ENCODE results near the gene EGFL8.

GRCh38 chr6:32167761-32168262 is 3.4 kb downstream of the EGFL8 start:
- TF ChIP-seq, protein P1, sequence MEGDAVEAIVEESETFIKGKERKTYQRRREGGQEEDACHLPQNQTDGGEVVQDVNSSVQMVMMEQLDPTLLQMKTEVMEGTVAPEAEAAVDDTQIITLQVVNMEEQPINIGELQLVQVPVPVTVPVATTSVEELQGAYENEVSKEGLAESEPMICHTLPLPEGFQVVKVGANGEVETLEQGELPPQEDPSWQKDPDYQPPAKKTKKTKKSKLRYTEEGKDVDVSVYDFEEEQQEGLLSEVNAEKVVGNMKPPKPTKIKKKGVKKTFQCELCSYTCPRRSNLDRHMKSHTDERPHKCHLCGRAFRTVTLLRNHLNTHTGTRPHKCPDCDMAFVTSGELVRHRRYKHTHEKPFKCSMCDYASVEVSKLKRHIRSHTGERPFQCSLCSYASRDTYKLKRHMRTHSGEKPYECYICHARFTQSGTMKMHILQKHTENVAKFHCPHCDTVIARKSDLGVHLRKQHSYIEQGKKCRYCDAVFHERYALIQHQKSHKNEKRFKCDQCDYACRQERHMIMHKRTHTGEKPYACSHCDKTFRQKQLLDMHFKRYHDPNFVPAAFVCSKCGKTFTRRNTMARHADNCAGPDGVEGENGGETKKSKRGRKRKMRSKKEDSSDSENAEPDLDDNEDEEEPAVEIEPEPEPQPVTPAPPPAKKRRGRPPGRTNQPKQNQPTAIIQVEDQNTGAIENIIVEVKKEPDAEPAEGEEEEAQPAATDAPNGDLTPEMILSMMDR (IDR thresholded peaks at IDR 0.05) = no peak
- TF ChIP-seq POLR2A (IDR thresholded peaks at IDR 0.05) (no peak), EP300 (IDR thresholded peaks at IDR 0.05; ENCODE audit: low read depth) (no peak), POLR2AphosphoS5 (IDR thresholded peaks at IDR 0.05) (no peak)
